Uterus (tissue), 2 donors: Measurements from ENCODE around the gene PTGER4.

ENCODE experiments used
- POLR2A ChIP-seq, 2 donors: fragments of 450-650 bp; IDR thresholded peaks; one replicate each; pipeline ENCODE4 v1.6.1; 2016; ENCODE audit warnings: antibody characterized with exemption in 2 of 2, mild to moderate bottlenecking in 1 of 2, moderate library complexity in 1 of 2
- TF ChIP-seq, protein P1 (sequence below), 4 experiments: fragments of 200-600 bp in 2 of 4; fragments of 450-650 bp in 2 of 4; sonication (generic) in 2 of 4; IDR thresholded peaks; one replicate each; pipeline ENCODE4 v1.5.1; 2016 to 2019; ENCODE audit warnings: antibody characterized with exemption in 4 of 4, mild to moderate bottlenecking in 2 of 4, moderate library complexity in 1 of 4

DNA sequence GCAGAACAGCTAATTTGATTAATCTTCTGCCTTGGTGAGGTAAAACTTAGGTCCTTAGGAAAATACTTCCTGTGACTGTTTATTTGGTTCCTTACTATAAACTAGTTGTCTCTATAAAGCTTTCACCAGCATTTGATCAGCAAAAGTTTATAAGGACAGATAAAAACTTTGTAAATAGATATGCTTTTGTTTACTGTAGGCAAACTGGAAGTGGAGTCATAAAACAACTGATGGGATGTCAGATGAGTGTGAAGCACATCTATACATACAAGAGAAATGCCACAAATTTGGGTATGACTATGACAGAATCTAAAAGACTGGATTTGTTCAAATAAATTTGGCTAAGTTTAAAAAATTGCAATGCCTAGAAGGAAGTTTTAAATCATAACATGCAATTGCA, 5.5 kb downstream of the PTGER4 start:
- no peak for TF ChIP-seq POLR2A (IDR thresholded peaks at IDR 0.05)
- TF ChIP-seq, protein P1, sequence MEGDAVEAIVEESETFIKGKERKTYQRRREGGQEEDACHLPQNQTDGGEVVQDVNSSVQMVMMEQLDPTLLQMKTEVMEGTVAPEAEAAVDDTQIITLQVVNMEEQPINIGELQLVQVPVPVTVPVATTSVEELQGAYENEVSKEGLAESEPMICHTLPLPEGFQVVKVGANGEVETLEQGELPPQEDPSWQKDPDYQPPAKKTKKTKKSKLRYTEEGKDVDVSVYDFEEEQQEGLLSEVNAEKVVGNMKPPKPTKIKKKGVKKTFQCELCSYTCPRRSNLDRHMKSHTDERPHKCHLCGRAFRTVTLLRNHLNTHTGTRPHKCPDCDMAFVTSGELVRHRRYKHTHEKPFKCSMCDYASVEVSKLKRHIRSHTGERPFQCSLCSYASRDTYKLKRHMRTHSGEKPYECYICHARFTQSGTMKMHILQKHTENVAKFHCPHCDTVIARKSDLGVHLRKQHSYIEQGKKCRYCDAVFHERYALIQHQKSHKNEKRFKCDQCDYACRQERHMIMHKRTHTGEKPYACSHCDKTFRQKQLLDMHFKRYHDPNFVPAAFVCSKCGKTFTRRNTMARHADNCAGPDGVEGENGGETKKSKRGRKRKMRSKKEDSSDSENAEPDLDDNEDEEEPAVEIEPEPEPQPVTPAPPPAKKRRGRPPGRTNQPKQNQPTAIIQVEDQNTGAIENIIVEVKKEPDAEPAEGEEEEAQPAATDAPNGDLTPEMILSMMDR (IDR thresholded peaks at IDR 0.05): no peak
